Mesothelial cell of epicardium (in vitro differentiated cells): ENCODE results near the gene RAF1. TPM values are rescaled to one million over a fixed set of nuclear protein-coding genes. Genes with fewer than 3 reads are reported as not detected.
"Not testable (repeated sequence)": the region's sequence is repeated elsewhere in the genome, so short reads cannot be mapped to it uniquely, and the experiment has no call there.

Experiments
- DNase-seq, 2 experiments: peaks; one replicate each; pipeline ENCODE4 v3.0.0; 2021; ENCODE audit warnings: low spot score in 2 of 2; ENCODE audit not compliant: unreplicated experiment in 2 of 2
- H3K27ac Mint-ChIP-seq: 2 replicates; pipeline ENCODE4 v1.8.0; 2021; ENCODE audit warnings: mixed read lengths
- H3K27me3 Mint-ChIP-seq: 2 replicates; pipeline ENCODE4 v1.8.0; 2021; ENCODE audit warnings: low read depth, mixed read lengths
- H3K36me3 Mint-ChIP-seq: 2 replicates; pipeline ENCODE4 v1.8.0; 2021; ENCODE audit warnings: mixed read lengths
- H3K4me1 Mint-ChIP-seq: 2 replicates; pipeline ENCODE4 v1.8.0; 2021; ENCODE audit warnings: mixed read lengths
- H3K4me3 Mint-ChIP-seq: 2 replicates; pipeline ENCODE4 v1.8.0; 2021; ENCODE audit warnings: mild to moderate bottlenecking, moderate library complexity, mixed read lengths
- H3K9me3 Mint-ChIP-seq: 2 replicates; pipeline ENCODE4 v1.8.0; 2021; ENCODE audit warnings: mixed read lengths
- CTCF ChIP-seq: fragments of 200-600 bp; sonication (generic); IDR thresholded peaks from one replicate; pipeline ENCODE4 v1.5.0; 2021; ENCODE audit warnings: antibody characterized with exemption; ENCODE audit not compliant: unreplicated experiment
- total RNA-seq: library from RNA; stranded (reverse); gene quantifications from 3 replicates; pipeline ENCODE4 v1.2.1, GENCODE V29; 2021

RAF1 gene
- total RNA-seq, 1 donor from 2014 or later, result 116 TPM

GRCh38 chr3:12706504-12707253 is 42.8 kb upstream of the RAF1 start:
- Mint-ChIP-seq H3K9me3 (no peaks in the 10 kb centered on the region), H3K36me3 (no peaks in the 10 kb centered on the region), H3K27ac (no peak overlapping the region), H3K4me1 (peaks cover 5% of the 10 kb centered on the region), H3K27me3 (no peaks in the 10 kb centered on the region), H3K4me3 (no peak overlapping the region)
- TF ChIP-seq CTCF, result no peak
- DNase-seq, result no peak

- Mint-ChIP-seq H3K4me3 (no peak overlapping the region), H3K27ac (no peak overlapping the region), H3K9me3 (no peaks in the 10 kb centered on the region), H3K36me3 (no peaks in the 10 kb centered on the region), H3K27me3 (no peaks in the 10 kb centered on the region), H3K4me1 (peaks cover 5% of the 10 kb centered on the region)
- TF ChIP-seq CTCF, result no peak
- DNase-seq, result no peak
These were observed 42.1 kb upstream of the RAF1 start for GRCh38 chr3:12705981-12706380.

- no peaks in the 10 kb centered on the region for H3K27me3 Mint-ChIP-seq
- H3K4me1 Mint-ChIP-seq, result peaks cover 5% of the 10 kb centered on the region
- H3K27ac Mint-ChIP-seq, result no peak overlapping the region
- no peak overlapping the region for H3K4me3 Mint-ChIP-seq
- H3K9me3 Mint-ChIP-seq, result no peaks in the 10 kb centered on the region
- TF ChIP-seq CTCF, result no peak
- DNase-seq, result no peak
- no peaks in the 10 kb centered on the region for H3K36me3 Mint-ChIP-seq
These were observed 41.5 kb upstream of the RAF1 start for GRCh38 chr3:12705374-12705926.

- H3K36me3 Mint-ChIP-seq, result no peaks in the 10 kb centered on the region
- H3K9me3 Mint-ChIP-seq, result no peaks in the 10 kb centered on the region
- DNase-seq, result no peak
- H3K4me3 Mint-ChIP-seq, result no peak overlapping the region
- H3K27ac Mint-ChIP-seq, result no peak overlapping the region
- H3K27me3 Mint-ChIP-seq, result no peaks in the 10 kb centered on the region
- no peaks in the 10 kb centered on the region for H3K4me1 Mint-ChIP-seq
- no peak for TF ChIP-seq CTCF
These were observed 38.6 kb upstream of the RAF1 start for GRCh38 chr3:12702501-12702900.

GRCh38 chr3:12701601-12702000 is 37.7 kb upstream of the RAF1 start:
- not testable (repeated sequence) for H3K4me1 Mint-ChIP-seq, H3K36me3 Mint-ChIP-seq, H3K9me3 Mint-ChIP-seq, H3K4me3 Mint-ChIP-seq, H3K27me3 Mint-ChIP-seq, DNase-seq, H3K27ac Mint-ChIP-seq

- Mint-ChIP-seq H3K36me3 (no peaks in the 10 kb centered on the region), H3K27me3 (no peaks in the 10 kb centered on the region), H3K9me3 (no peaks in the 10 kb centered on the region), H3K4me1 (no peaks in the 10 kb centered on the region), H3K27ac (no peak overlapping the region), H3K4me3 (no peak overlapping the region)
- no peak for DNase-seq
- no peak for TF ChIP-seq CTCF
These were observed 36.9 kb upstream of the RAF1 start for GRCh38 chr3:12700800-12701199.
